Urothelium cell line (cell line): Measurements from ENCODE around the gene INPP5K.

Experiments
- DNase-seq: peaks from one replicate; pipeline ENCODE4 v3.0.0; 2011; ENCODE audit warnings: low spot score, mixed read lengths
- FAIRE-seq: peaks from 2 replicates; lab custom pipeline; 2011; peaks lifted over from hg19 to GRCh38; lab: Jason Lieb, UNC

Gene INPP5K

DNA sequence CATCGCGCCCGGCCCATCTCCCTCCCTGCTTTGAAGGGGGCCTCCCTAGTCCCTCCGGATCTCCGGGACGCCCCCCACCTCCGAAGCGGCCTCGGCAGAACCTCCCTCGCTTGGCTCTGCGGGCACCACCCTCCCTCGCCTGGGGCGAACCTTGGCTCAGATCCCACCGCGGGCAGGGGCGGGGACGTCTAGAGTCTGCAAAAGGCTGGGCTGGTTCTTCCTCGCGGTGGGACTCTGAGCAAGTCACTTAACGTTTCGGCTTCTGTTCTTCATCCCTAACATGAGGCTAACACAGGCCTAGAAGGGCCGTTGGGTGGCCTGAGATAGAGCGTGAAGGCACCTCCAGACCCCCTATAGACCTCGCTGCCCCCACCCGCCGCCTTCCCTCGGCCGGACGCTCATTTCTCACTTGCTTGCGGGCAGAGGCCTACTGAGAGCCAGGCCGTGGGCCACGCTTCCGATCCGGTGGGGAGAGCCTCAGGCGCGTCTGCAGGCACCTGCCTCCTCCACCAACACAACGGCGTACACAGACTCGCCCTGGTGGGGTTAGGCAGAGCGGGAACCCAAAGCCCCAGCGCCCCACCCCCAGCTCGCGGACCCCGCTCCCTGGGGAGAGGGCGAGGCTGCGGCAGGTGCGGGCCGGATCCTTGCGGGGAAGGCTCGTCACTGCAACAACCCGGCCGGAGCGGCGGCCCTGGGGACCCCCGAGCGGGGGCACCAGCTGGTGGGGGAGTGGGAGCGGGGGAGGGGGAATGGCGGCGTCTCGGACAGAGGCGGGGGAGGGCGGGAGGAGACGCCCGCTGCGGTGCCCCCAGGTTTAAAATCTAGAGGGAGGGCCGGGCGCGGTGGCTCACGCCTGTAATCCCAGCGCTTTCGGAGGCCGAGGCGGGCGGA, 29.4 kb downstream of the INPP5K start:
- FAIRE-seq (no peak), DNase-seq (peak; percentile 70)

DNA sequence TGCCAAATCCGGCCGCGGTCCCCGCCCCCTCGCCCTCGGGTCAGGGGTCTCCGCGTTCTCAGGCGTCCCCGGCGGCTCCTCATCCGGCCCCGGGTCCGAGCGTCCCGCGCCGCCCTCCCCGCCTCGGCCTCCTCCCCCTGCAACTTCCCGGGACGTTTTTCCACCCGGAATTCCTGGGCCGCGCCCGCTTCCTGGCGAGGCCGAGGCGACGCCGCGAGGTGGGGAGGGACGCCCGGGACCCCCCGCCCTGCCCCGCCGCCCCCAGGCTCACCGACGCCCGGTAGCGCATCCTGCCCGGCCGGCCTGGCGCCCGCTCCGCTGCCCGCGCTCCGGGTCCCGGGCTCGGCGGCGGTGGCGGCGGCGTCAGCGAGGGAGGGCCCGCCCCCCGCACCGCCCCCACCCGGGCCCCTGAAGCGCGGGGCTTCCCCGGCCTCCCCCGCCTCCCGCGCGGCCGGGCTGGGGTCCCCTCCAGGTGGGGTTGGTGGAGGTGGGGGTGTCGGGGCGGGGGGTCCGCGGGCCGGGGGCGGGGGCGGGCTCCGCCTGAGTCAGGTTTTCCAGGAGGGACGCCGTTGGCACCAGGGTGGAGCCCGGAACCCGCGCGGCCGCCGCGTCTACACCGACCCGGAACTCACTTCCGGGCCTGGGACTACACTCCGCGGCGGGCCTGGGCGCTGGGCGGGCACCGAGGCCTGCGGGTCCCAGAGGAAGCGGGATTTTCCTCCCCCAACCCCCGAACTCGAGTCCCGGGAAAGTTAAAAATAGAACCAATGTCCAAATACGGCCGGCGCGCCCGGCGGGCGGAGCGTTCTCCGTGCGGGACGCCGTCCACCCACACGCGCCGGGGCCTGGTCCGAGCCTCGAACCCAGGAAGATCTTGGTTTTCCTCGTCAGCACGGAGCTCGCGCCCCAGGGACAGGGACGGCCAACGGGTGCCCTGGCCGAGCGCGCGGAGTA, 30.7 kb downstream of the INPP5K start:
- FAIRE-seq (no peak), DNase-seq (peak; percentile 54)

DNA sequence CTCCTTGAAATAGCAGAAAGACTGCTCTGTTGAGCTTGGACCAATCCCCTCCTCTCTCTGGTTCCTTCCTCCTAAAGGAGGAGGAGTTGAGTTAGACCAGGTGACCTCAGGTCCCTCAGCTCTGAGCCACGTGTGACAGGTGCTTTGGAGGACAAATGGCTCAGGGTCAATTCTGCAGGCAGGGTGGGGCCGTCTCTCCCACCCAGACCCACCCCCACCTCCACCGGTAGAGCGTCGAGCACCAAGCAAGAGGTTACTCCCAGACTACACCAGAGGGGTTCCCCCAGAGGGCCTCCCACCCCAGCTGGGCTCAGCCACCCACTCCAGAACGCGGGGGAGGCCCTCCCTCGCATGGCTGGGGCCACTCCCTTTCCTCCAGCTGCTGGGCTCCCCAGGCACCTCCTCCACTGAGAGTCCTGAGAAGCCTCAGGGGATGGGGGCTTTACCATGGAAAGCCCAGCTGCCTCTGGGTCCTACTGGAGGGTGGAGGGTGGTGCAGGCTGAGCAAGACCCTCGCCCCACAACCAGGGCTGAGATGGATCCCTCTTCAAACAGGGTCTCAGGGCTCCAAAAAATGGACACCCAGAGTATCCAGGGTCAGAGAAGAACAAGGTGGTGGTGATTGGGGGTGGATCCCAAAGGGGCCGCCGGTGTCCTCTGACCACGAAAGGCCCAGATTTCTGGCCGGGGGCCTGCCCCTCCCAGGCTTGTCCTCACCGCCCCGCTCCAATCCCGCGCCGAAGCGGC, 31.6 kb downstream of the INPP5K start:
- FAIRE-seq: no peak
- peak; percentile 36 for DNase-seq

DNA sequence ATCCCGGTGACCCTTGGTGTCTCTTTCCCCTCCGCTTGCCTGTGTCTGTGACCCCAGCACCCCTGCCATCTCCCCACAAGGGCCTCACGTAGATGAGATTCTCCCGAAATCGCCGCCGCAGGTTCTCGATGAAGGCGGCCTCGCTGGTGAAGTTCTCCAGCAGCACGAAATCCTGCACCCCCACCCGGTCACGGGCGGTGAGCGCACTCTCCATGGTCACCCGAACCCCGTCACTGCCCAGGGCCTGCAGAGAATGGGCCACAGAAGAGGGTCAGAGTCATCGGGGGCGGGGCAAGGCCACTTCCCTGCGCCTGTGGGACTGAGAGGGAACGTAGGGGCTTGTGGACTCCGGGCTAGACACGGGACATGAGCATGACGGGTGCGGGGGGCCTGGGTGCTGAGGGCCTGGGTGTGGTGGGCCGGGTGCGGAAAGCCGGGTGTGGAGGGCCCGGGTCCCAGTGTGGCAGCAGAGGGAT, 32.3 kb downstream of the INPP5K start:
- FAIRE-seq (no peak), DNase-seq (no peak)

DNA sequence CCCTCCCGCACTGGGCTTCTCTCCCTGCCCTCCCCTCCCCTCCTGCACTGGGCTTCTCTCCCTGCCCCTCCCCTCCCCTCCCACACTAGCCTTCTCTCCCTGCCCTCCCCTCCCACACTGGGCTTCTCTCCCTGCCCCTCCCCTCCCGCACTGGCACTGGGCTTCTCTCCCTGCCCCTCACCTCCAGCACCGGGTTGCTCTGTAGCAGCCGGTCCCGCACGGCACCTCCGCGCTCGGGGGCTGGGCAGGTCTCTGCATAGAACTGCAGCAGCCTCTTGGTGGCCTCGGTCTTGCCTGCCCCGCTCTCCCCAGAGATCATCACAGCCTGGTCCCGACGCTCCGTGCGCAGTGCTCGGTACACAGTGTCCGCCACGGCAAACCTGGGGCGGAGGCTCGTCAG, 33.7 kb downstream of the INPP5K start:
- FAIRE-seq (no peak), DNase-seq (no peak)

DNA sequence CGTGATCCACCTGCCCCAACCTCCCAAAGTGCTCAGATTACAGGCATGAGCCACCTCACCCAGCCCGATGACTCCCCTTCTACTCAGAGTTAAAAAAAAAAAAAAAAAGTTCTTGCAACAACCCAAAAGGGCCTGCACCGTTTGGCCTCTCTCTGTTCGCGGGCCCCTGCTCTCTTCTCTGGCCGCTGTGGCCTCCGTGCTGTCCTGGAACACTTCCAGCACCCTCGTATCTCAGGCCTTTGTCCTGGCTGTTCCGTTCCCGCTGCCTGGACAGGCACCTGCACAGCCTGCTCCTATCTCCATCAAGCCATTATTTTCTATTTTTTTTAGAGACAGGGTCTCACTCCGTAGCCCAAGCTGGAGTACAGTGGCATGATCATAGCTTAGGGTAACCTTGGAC, 34.7 kb downstream of the INPP5K start:
- FAIRE-seq (no peak), DNase-seq (no peak)

DNA sequence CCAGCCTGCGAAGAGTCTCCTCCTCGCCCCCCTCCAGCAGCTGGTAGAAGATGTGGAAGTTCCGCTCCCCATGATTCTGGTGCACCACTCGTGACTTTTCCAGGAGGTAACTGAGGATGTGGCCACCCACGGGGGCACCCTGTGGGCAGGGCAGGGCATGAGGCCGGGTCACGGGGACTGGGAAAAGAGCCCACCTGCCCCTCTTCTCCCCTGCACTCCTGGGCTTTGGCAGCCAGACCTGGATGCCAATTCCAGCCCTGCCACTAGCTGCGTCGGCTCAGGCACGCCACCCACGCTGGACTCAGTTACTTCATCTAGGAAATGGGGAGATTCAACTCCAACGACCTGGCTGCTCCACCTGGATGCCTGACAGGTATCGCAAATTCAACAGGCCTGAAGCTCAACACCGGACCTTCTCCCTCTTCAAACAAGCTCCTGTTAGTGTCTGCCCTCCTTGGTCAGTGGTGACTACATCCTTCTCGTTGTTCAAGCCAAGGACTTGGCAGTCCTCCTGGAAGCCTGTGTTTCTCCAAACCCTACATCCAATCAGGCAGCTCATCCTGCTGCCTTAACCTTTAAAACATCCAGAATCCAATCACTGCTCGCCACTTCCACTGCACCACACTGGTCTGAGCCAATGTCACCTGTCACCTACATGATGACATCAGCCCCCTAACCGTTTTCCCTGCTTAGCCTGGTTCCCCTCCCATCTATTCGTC, 35.5 kb downstream of the INPP5K start:
- DNase-seq (no peak), FAIRE-seq (no peak)

DNA sequence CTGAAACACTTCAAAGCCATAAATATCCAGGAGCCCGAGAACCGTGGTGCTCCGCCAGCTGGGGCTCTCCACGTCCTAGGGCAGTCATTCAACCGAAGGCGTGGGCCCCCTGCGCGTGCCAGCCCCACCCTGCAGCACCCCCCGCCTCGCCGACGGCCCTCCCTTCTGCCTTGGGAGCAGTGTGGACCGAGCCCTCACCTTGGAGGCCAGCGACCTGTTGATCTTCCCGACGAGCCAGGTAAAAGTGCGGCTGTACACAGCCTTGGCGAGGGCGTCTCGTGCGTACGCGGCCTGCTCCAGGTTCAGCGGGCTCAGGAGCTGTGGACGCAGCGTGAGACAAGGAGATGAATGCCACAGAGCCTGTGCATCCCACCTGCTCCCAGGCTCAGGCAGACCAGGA, 38.0 kb downstream of the INPP5K start:
- DNase-seq (no peak), FAIRE-seq (no peak)

DNA sequence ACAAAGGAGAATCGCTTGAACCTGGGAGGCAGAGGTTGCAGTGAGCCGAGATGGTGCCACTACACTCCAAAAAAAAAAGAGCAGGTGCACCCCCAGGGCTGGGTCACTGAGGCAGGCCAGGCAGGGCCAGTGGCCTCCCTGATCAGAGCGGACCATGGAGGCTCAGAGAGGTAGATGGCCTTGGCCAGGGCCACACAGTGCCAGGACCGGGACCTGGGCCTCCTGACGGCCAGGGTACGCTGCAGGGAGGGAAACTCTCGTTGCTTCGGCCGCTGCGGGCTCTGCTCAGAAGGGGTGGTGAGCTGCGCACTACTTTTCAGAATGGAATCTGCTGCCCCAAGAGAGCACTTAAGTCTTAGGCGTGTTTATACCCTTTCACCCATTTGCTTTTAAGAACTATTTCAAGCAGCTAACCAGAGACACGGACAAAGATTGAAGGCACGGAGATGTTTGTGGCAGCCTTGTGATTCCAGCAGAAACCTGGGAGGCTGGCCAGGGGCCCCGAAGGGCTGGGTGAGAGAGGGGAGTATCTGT, 41.0 kb downstream of the INPP5K start:
- no peak for DNase-seq
- no peak for FAIRE-seq

DNA sequence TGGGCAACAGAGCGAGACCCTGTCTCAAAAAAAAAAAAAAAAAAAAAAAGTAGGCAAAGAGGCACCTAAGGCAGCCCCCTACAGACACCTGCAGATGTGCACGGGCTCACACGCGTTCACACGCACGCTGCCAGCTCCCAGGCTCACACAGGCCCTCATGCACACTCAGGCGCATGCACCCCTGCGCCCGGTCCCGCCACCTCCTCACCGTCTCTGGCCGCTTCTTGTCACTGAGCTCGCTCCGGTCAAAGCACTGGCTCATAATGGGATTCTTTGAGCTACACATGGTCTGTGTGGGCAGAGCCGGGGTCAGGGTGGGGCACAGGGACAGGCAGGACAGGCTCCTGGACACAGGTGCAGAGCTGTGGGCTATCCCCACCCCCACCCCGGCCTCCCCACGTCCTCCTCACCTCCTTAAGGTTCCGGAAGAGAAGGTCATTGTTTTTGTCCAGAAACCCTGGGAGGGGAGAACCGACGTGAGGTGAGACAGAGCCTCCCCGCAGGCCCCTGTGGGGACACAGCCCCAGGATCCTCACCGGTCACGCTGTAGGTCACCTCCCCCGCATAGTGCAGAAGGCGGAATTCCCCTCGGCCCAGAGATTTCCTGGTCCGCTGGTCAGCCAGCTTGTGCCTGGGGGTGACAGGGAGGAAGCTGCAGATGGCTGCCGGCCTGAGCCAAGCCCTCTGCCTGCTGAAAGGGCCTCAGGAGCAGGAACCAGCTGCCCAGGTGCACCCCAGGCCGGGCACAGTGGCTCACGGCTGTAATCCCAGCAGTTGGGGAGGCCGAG, 41.8 kb downstream of the INPP5K start:
- no peak for DNase-seq
- no peak for FAIRE-seq

DNA sequence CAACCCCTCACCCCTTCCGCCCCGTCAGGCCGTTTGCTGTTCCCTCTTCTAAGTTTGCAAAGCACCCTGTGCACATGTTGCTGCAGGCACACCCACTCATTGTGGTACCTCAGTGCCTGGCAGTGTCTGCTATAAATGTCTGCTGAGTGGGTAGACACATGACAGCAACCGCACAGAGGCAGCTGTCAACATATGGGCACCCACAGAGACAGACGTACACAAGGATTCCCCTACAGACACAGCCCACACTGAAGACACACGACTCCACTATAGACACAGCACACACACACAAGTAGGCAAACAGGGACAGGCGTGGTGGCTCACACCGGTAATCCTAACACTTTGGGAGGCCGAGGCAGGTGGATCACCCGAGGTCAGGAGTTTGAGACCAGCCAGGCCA, 42.6 kb downstream of the INPP5K start:
- FAIRE-seq: no peak

DNA sequence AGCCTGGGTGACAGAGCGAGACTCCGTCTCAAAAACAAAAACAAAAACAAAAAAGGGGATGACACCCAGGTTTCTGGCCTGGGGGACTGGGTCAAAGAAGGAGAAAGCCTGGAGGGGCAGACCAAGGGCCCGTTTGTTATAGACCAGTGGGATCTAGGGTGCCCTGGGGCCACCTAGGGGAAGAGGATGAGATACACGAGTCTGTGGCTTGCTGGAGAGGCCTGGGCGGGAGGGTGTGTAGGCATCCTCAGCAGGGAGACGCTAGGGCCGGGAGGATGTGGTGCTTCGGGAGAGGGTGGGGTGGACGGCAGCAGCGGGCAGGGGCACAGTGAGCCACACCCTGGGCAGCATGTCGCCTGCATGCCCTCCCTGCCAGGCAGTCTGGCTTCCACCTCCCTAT, 43.2 kb downstream of the INPP5K start:
- DNase-seq (no peak), FAIRE-seq (no peak)

More for the DNA sequence above, 42.6 kb downstream of the INPP5K start:
- DNase-seq: no peak

DNA sequence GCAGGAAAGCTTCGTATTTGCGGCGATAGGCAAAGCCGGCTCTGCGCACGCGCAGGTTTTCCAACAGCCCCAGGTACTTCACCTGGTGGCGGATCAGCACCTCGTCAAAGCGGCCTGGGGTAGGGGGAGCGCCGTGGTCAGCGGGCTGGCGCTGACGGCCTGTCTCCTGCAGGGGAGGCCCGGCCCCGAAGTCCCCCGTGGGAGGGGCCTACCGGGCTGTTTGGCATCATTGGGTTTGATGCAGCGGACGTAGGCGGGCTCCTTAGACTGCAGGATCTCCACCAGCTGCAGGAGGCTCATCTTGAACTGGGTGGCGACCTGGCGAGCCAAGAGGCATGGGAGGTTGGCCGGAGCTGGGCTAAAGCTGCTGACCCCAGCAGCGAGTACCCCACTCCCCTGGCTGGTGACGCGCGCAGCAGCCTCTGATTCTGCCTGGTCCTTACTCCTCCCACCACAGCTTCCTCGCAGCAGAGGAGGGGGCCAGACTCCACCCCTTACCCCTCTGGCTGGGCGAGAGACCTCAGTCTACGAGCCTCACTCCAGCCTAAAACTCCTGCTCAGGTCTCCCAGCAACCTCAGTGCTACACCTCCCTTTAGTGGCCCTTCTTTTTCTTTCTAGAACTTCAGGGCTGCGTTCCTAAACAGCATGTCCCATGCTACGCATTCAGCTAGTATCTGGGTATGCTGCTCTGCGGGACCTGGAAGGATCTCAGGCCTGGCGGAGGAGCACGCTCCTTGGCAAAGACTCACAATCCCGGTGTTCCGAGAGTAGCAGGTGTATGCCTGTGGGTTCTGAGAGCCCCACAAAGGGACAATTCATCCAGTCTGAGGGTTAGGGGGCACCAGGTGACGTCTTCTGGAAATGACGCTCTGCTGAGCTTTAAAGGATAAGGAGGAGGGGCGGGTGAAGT, 44.2 kb downstream of the INPP5K start:
- FAIRE-seq (no peak), DNase-seq (no peak)

DNA sequence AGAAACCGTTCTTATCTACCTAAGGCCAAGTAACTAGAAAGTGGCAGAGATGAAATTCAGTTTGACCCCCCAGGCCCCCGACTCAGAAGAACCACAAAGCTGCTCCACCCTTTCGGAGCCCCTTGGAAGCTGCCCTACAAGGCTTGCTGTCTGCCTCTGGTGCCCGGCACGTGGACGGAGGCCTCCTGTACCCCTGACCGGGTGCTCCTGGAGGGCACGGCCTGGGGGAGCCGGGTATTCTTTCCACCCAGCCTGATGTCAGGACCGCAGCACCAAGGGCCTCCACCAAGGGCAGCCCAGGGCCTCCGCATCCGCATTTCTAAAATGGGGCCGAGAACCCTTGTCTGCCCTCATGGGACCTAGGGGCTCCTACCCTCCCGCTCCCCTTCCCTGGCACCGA, 44.9 kb downstream of the INPP5K start:
- DNase-seq (no peak), FAIRE-seq (no peak)

DNA sequence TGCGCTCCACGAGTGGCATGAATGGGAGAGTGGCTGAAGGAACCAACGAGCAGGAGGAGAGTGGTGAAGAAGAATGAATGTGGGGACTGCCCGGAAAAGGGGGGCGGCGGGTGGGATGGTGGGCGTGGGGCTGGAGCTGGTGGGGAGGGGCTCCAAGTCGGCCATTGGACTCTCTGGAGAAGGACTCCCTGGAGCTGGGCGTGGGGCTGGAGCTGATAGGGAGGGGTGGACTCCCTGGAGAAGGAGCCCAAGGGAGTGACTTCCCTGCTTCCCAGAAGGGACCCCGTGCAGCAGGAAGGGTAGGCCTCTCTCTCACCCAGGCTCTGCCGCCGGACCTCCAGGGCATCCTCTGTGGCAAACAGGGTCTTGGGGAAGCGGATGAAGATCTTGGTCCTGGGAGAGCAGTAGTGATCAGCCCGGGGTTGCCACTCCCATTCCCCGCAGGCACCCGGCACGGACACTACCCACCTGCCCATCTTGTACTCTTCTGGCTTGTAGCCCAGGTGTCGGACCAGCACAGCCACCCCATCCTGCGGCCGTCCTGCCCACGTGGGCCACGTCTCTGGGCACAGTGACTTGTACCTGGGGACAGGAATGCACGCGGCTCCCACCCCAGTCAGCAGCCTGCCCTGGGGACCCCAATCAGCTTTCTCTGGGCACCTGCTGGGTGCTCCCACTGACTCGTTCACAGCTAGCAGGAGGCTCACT, 45.5 kb downstream of the INPP5K start:
- no peak for FAIRE-seq
- no peak for DNase-seq

DNA sequence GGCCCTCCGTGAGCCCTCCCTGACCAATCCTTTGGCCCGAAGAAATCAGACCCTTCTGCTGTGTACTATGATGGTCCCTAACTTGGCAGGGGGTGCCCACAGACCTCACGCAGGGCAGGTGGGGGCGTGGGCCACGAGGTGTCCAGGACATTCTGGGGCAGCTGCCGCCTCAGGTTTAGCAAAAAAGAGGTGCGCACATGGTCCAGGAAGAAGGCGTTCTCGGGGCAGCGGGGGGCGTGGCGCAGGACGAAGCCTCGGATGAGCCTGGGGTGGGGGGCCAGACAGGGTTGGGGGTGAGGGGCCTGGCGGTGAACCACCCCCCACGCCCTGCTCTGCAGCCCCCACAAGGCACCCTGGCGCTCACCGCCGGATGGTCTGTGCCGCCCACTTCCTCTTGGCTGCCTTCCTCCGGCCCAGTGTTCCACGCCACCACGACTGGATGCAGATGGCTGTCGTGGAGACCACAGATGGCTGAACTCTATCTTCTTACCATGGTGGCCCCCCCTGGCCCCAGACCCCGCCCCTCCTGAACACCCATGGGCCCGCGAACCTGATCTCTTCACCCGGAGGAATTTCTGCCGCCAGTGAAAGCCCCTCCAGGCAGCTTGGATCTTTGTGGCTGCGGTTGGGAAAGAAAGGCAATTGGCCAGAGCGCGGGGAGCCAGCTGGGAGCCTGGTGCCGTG, 46.2 kb downstream of the INPP5K start:
- FAIRE-seq (no peak), DNase-seq (no peak)
